ENCODE results near the gene AHCY.

Gene AHCY

DNA sequence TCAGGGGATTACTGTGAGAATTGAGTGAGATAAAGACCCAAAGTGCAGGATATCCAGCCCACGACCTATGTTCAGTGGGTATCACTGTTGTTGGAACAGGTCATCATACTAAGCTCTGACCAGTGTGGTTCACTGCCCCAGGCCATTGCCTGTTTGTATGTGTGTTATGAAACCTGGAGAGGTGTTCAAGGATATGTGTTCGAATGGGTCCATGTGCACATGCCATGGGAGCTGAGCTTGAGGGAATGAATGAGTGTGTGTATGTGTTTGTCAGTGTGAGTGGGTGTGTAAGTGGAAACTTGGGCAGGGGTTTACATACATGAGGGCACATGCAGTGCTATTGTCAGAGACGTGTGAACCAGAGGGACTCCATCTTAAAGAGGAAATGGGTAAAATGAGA, 17.7 kb upstream of the AHCY start:
- DNase-seq (ENCODE audit: low read depth), result no peak
- TF ChIP-seq, protein P1, sequence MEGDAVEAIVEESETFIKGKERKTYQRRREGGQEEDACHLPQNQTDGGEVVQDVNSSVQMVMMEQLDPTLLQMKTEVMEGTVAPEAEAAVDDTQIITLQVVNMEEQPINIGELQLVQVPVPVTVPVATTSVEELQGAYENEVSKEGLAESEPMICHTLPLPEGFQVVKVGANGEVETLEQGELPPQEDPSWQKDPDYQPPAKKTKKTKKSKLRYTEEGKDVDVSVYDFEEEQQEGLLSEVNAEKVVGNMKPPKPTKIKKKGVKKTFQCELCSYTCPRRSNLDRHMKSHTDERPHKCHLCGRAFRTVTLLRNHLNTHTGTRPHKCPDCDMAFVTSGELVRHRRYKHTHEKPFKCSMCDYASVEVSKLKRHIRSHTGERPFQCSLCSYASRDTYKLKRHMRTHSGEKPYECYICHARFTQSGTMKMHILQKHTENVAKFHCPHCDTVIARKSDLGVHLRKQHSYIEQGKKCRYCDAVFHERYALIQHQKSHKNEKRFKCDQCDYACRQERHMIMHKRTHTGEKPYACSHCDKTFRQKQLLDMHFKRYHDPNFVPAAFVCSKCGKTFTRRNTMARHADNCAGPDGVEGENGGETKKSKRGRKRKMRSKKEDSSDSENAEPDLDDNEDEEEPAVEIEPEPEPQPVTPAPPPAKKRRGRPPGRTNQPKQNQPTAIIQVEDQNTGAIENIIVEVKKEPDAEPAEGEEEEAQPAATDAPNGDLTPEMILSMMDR (IDR thresholded peaks at IDR 0.05; ENCODE audit: insufficient read depth, low read depth, low read length, missing control alignments), result no peak

DNA sequence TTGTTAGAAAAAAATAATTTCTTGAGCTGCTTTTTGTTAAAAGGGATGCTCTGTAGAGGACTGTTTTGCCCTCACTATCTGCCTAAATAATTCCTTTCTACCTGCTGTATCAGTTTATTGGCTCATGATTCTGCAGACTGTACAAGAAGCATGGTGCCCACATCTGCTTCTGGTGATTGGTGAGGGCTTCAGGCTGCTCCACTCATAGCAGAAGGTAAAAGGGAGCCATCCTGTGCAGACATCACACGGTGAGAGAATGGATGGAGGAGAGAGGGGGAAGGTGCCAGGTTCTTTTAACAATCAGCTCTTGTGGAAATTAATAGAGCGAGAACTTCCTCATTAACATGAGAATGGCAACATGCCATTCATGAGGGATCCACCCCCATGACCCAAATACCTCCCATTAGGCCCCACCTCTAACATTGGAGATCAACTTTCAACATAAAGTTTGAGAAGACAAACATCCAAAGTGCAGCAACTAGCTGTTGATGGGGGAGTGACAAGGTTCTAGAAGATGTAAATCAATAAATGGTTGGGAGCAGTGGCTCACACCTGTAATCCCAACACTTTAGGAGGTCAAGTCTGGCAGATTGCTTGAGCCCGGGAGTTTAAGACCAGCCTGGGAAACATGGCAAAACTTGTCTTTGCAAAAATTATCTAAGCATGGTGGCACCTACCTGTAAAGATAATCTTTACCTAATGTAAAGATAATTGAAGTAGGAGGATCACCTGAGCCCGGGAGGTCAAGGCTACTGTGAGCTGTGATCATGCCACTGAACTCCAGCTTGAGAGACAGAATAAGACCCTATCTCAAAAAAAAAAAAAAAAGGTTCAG, 15.7 kb upstream of the AHCY start:
- TF ChIP-seq, protein P1 (IDR thresholded peaks at IDR 0.05; ENCODE audit: insufficient read depth, low read depth, low read length, missing control alignments), result no peak
- DNase-seq (ENCODE audit: low read depth), result no peak
- no peak overlapping the region for H3K4me3 ChIP-seq (ENCODE audit: low read depth, low read length)

More for the DNA sequence above, 17.7 kb upstream of the AHCY start:
- H3K4me3 ChIP-seq (ENCODE audit: low read depth, low read length), result no peak overlapping the region

DNA sequence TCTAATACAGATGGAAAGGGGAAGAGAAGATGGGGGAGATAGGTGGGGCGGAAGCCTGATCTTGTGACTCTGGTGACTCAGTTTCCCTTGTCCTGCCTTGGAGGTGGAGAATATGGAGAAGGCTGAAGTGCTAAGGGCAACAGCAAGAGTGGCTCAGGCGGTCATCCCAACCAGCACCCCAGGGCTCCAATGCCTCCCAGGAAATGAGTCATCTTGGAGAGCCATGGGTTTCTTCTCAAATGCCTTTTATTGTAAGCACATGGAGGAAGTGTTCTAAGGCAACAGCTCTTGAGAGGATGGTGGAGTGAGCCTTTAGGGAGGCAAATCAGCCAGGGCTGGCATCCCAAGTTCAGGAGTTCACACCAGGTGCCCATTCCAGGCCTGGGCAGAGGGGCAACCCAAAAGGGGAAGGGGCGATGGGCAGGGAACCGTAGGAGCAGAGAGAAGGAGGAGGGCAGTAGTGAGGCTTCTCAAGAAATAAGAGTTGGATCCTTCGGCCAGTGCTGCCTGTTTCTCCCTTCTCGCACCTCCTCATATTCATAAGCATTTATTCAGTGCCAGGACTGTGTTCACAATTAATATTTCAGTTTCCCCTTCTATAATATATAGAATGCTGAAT, 13.2 kb upstream of the AHCY start:
- H3K4me3 ChIP-seq (ENCODE audit: low read depth, low read length), result no peak overlapping the region
- TF ChIP-seq, protein P1 (IDR thresholded peaks at IDR 0.05; ENCODE audit: insufficient read depth, low read depth, low read length, missing control alignments), result no peak
- no peak for DNase-seq (ENCODE audit: low read depth)

DNA sequence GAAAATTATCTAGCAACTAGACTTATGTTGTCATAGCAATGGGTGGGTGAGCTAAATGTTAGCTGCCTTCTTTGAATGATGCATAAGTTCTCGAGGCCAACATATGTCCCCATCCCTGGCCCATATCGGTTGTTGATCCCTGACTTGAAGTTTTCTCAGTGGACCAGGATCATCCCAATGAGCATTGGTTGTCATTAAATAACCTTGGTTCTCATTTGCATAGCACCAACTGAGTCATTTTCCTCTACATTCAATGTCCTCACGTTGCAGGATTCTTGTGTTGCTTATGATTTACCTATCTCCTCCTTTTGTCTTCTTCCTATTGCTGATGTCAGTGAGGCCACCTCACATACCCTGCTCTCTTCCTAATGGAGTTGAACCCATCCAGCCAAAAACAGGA, 12.1 kb upstream of the AHCY start:
- H3K4me3 ChIP-seq (ENCODE audit: low read depth, low read length), result no peak overlapping the region
- DNase-seq (ENCODE audit: low read depth), result no peak
- TF ChIP-seq, protein P1 (IDR thresholded peaks at IDR 0.05; ENCODE audit: insufficient read depth, low read depth, low read length, missing control alignments), result no peak

DNA sequence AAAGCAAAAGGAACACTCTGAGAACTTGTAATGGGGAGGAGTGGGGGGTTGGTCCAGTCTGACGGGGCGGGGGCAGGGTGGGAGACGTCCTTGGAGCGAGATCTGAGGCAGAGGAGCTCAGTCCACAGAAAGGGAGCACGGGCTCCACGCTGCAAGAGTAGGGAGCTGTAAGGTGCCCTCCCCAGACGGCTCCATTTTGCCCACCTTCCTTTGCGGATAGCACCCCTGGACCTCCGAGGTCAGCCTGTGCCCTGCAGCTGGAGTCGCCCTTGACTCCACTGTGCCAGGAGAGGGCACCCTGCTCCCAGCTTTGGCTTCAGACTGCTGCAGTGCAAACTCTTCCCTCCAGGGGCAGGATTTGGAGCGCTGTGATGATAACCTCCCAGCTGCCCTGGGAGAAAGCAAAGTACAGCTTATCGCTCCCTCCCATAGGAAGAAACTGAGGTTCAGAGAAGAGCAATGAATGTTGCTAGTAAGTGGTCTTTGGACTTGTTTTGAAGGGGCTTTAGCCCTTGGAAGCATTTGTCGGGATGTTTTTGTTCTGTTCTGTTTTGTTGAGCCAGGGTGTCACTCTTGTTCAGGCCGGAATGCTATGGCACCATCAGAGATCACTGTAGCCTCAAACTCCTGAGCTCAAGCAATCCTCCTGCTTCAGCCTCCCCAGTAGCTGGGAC, 9.5 kb upstream of the AHCY start:
- TF ChIP-seq, protein P1 (IDR thresholded peaks at IDR 0.05; ENCODE audit: insufficient read depth, low read depth, low read length, missing control alignments), result peak; percentile 100
- peak; percentile 94 for DNase-seq (ENCODE audit: low read depth)
- H3K4me3 ChIP-seq (ENCODE audit: low read depth, low read length), result no peak overlapping the region

DNA sequence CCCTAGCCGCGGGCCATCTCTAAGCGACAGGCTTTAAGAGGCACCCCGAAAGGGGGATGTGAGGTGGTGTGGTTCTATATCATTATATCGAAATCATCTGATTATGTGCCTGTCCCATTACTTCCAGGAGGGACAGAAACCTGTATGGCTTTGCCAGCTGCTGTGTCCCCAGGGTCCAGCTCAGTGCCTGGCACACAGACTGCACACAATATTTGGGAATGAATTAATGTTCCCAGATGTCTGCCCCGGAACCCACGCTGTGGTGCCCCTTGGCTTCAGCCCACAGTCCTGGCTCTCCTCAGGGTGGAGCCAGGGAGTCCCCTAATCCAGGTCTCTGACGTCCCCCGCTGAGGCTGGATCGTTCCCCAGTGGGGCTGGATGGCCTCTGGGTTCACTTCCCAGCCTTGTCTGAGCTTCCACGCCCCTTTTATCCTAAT, 8.9 kb upstream of the AHCY start:
- H3K4me3 ChIP-seq (ENCODE audit: low read depth, low read length), result no peak overlapping the region
- TF ChIP-seq, protein P1 (IDR thresholded peaks at IDR 0.05; ENCODE audit: insufficient read depth, low read depth, low read length, missing control alignments), result no peak
- DNase-seq (ENCODE audit: low read depth), result no peak

Data from GM12865 (cell line).